Adipocyte (in vitro differentiated cells): ENCODE data around the gene SLC25A18.

Experiments used
- DNase-seq: peaks from one replicate; pipeline ENCODE4 v3.0.0-alpha.2; 2015; ENCODE audit warnings: low read depth
- H3K27me3 ChIP-seq: replicated peaks from 2 replicates; pipeline ENCODE4 v1.7.0; 2013; ENCODE audit warnings: mild to moderate bottlenecking, low read length, moderate library complexity; ENCODE audit not compliant: control insufficient read depth, insufficient read depth
- H3K36me3 ChIP-seq: 2 replicates; pipeline ENCODE4 v1.7.0; 2013; ENCODE audit warnings: low read length, mild to moderate bottlenecking, moderate library complexity; ENCODE audit not compliant: control insufficient read depth, insufficient read depth, severe bottlenecking
- H3K4me1 ChIP-seq: 2 replicates; pipeline ENCODE4 v1.7.0; 2013; ENCODE audit warnings: mild to moderate bottlenecking, low read length, moderate library complexity; ENCODE audit not compliant: control insufficient read depth, insufficient read depth
- H3K4me3 ChIP-seq: 2 replicates; pipeline ENCODE4 v1.7.0; 2013; ENCODE audit warnings: mild to moderate bottlenecking, low read length, moderate library complexity
- H3K9ac ChIP-seq: 2 replicates; pipeline ENCODE4 v1.7.0; 2013; ENCODE audit warnings: mild to moderate bottlenecking, low read length, moderate library complexity
- H3K9me3 ChIP-seq: 2 replicates; pipeline ENCODE4 v1.7.0; 2013; ENCODE audit warnings: mild to moderate bottlenecking, low read length, moderate library complexity; ENCODE audit not compliant: control insufficient read depth

SLC25A18 gene

DNA sequence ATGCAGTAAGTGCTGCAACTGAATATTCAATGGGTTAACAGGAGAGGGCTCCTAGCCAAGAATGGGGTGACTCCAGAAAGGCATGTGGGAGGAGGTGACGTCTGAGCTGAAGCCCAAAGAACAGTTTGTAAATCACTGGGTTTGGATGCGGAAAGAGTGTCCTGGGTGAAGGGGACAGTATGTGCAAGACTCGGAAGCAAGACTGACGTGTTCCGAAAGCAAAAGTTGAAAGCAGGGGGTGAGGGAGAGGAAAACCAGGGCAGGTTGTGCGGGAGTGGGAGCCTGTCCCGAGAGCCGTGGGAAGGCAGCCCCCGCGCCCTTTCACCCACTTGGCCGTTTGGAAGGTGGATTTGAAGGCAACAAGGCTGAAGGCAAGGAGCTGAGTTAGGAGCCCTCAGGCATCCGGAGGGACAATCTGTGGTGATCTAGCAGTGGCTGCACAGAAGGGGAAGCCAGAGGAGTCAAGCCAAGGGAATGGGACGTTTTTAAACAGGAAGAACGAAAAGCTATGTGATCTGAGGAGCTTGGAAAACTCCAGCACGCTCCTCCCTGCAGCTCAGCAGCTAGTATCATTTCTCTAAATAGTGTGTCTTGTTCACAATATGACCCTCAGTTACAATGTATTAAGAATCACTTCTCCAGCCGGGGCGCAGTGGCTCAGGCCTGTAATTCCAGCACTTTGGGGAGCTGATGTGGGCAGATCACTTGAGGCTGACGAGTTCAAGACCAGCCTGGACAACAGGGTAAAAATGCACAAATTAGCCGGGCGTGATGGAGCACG lies 7.7 kb downstream of the SLC25A18 start:
- DNase-seq = peak; percentile 71
- no peaks in the 10 kb centered on the region for H3K27me3 ChIP-seq

DNA sequence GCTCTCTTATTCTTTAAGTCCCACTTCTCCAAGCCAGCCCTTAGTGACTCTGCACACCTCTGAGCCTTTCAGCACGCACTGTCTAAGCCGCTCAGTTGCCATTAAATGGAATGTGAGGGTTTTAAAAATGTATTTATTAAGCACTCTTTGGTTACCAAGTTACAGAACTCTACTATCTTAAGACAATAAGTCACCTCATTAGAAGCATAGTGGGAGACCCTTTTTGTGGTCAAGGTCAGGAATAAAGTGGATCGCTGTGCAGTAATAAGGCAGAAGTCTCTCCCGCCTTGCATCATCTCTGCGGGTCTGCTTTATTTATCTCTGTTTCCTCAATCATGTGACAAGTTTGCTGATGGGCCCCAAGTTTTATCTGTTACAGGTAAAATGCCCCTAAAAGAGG lies 11.9 kb downstream of the SLC25A18 start:
- peaks cover 22% of the 10 kb centered on the region for H3K4me1 ChIP-seq
- no peak overlapping the region for H3K9ac ChIP-seq
- peaks cover 10% of the 10 kb centered on the region for H3K36me3 ChIP-seq
- no peak overlapping the region for H3K4me3 ChIP-seq
- no peaks in the 10 kb centered on the region for H3K27me3 ChIP-seq
- DNase-seq = no peak
- no peaks in the 10 kb centered on the region for H3K9me3 ChIP-seq

More for the DNA sequence above, 7.7 kb downstream of the SLC25A18 start:
- Histone ChIP-seq H3K4me3 (peak overlapping the region; percentile 74), H3K36me3 (peaks cover 3% of the 10 kb centered on the region), H3K9ac (peak overlapping the region; percentile 89), H3K9me3 (no peaks in the 10 kb centered on the region), H3K4me1 (peaks cover 29% of the 10 kb centered on the region)

DNA sequence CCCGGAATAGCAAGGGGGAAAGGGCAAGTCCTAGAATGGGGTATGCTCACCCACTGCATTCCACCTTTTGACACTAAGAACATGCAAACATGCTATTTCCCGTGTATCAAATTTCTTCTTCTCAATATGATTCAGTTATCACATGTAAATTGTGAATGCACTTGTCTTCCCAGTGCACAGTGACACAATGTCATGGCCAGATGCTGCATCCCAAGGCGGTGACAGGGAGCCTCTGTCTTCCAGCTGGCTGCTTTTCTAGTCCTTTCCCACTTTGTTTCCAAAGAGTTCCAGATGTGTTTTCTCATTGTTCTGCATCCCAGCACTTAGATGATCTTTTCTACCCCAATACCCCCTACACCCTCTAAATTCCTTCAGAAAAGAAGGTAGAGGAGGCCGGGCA lies 12.4 kb downstream of the SLC25A18 start:
- Histone ChIP-seq H3K27me3 (no peaks in the 10 kb centered on the region), H3K9me3 (no peaks in the 10 kb centered on the region), H3K4me3 (no peak overlapping the region), H3K36me3 (peaks cover 16% of the 10 kb centered on the region), H3K9ac (no peak overlapping the region), H3K4me1 (peaks cover 17% of the 10 kb centered on the region)
- DNase-seq = no peak

DNA sequence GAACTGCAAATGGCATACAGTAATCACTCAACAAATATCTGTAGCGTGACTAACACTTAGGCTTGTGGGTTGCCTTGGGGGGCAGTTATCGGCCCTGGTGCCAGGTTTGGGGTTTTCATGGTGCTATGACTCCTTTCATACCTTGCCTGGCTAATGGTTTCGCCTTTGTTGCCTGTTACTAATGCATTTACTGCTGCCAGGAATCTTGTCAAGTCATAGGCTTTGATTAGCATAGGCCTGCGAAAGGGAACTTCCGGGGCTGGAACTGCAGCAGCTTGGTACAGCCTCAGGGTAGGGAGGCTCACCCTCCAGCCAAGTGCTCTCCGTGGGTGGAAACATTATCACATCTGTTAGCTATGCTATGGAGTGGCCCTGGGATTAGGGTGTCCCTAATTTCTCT lies 13.2 kb downstream of the SLC25A18 start:
- H3K4me3 ChIP-seq = no peak overlapping the region
- no peaks in the 10 kb centered on the region for H3K27me3 ChIP-seq
- peak; percentile 50 for DNase-seq
- H3K9me3 ChIP-seq = no peaks in the 10 kb centered on the region
- peaks cover 23% of the 10 kb centered on the region for H3K36me3 ChIP-seq
- H3K9ac ChIP-seq = no peak overlapping the region
- peaks cover 13% of the 10 kb centered on the region for H3K4me1 ChIP-seq

DNA sequence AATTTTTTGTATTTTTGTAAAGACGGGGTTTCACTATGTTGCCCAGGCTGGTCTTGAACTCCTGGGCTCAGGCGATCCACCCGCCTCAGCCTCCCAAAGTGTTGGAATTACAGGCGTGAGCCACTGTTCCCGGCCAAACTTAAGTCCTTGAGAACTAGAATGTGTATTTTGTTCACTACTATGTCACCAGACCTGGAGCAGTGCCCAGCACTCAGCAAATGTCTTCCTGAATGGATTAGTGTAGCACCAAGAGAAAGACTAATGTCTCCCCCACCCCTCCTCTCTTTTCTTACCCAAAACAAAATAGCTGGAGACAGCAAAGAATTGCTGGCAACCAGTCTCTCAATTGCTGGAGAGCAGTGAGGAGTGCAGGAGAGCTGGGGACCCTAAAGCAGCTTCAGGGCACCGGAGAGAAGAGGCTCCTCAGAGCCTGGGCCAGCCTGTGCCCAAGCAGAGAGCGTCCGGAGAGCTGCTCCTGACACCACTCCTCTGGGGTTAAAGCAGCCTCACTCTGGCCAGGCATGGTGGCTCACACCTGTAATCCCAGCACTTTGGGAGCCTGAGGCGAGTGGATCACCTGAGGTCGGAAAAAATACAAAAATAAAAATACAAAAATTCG lies 14.9 kb downstream of the SLC25A18 start:
- no peak overlapping the region for H3K9ac ChIP-seq
- peaks cover 10% of the 10 kb centered on the region for H3K4me1 ChIP-seq
- DNase-seq = peak; percentile 21
- H3K36me3 ChIP-seq = peaks cover 31% of the 10 kb centered on the region
- H3K27me3 ChIP-seq = no peaks in the 10 kb centered on the region
- H3K4me3 ChIP-seq = no peak overlapping the region
- no peaks in the 10 kb centered on the region for H3K9me3 ChIP-seq

DNA sequence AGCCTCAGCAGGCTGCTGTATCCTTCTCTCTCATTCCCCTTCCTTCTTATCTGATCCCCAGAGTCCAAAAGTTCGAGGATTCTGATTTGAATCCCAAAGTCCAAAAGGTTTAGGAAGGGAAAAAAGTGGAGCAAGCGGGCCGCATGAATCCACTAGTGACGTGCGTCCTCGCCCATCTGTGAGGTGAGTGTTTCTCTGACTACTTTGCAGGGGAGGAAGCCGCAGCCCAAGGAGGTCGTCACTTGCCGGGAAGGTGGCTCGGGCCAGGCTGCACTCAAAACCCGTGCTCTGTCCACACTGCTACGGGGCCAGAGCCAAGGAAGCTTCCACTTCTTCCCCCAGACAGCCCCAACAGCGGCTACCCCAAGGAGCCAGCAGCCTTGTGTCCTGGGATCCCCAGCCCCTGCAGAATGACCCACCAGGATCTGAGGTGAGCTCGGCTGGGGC lies 16.3 kb downstream of the SLC25A18 start:
- no peaks in the 10 kb centered on the region for H3K9me3 ChIP-seq

DNA sequence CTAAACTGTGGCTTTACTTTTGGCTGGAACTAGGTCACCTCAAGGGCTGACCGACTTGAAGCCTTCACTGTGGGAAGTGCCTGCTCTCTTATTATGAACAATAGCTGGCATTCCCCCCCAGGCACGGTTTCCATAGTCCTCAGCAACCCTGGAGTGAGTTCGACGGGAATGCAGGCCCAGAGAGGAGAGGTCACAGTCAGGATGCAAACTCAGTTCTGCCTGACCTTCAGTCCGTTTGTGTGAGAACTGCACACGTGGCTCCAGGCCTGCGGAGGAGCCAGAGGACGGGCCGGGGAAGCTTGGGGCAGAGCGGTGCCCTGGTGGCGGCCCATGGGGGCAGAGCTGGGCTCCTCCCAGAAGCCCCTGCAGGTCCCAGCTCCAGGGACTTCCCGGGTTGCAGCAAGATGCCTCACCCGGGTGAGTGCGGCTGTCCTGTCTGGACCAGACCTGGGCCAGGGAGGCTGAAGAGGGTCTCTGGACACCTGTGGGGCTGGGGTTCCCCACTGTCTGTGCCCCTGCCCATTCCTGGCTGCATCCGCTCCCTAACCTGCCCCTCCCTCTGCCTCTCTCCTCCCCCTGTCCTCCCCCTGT lies 17.2 kb downstream of the SLC25A18 start:
- Histone ChIP-seq H3K9ac (no peak overlapping the region), H3K4me3 (no peak overlapping the region), H3K36me3 (peaks cover 31% of the 10 kb centered on the region), H3K4me1 (peaks cover 10% of the 10 kb centered on the region), H3K9me3 (no peaks in the 10 kb centered on the region), H3K27me3 (no peaks in the 10 kb centered on the region)
- DNase-seq = no peak

More for the DNA sequence above, 16.3 kb downstream of the SLC25A18 start:
- DNase-seq = no peak
- Histone ChIP-seq H3K27me3 (no peaks in the 10 kb centered on the region), H3K36me3 (peaks cover 33% of the 10 kb centered on the region), H3K4me3 (no peak overlapping the region), H3K4me1 (peaks cover 10% of the 10 kb centered on the region), H3K9ac (no peak overlapping the region)

DNA sequence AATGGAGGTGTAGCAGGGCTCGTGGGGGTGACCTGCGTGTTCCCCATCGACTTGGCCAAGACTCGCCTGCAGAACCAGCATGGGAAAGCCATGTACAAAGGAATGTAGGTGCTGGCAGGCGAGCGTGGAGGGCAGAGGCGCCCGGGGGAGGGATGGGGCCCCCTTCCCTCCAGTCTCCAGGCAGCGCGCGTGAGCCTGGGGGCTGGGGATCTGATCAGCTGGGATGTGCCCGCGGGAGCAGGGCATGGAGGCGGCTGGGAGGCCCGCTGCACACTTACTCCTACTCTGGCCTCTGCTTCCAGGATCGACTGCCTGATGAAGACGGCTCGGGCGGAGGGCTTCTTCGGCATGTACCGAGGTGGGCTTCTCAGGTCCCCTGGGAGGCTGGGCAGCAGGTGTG lies 17.8 kb downstream of the SLC25A18 start:
- Histone ChIP-seq H3K27me3 (no peaks in the 10 kb centered on the region), H3K36me3 (peaks cover 30% of the 10 kb centered on the region)
- no peak for DNase-seq

DNA sequence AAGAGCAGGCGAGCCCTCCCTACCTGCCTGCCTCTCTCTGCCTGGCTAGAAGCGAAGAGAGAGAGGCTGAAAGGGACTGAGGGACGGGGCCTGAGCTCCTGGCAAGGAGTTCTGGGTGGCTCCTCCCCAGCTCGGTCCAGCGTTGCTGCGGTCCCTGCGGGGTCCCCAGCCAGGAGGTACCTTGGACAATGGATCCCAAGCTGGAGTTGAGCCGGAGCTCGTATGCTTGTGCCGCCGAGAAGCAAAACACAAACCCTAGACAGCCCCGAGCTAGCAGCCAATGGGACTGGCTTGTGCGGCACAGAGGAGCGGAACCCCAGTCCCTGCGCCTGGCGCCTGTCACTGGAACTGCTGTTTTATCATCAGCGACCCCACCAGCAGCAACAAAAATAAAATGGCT lies 18.3 kb downstream of the SLC25A18 start:
- peaks cover 30% of the 10 kb centered on the region for H3K36me3 ChIP-seq
- peaks cover under 1% of the 10 kb centered on the region for H3K4me1 ChIP-seq
- no peak overlapping the region for H3K9ac ChIP-seq
- no peak overlapping the region for H3K4me3 ChIP-seq
- H3K27me3 ChIP-seq = no peaks in the 10 kb centered on the region
- no peaks in the 10 kb centered on the region for H3K9me3 ChIP-seq
- DNase-seq = no peak

More for the DNA sequence above, 17.8 kb downstream of the SLC25A18 start:
- H3K9me3 ChIP-seq = no peaks in the 10 kb centered on the region
- no peak overlapping the region for H3K9ac ChIP-seq
- H3K4me1 ChIP-seq = peaks cover 5% of the 10 kb centered on the region
- H3K4me3 ChIP-seq = no peak overlapping the region

DNA sequence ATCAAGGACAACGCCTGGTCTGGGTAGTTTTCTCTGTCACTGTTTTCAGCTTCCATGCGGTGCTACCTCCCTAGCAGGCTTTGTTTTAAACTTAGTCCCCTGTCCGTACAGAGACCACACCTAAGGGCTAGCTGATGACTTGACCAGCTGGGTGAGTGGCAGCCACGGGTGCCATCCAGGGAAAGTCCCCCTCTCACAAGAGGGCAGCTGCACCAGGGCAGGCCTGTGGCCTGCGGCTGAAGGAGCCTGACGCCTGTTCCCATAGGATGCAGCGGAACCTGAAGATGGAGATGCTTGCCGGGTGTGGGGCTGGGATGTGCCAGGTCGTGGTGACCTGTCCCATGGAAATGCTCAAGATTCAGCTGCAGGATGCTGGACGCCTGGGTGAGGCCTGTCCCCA lies 19.9 kb downstream of the SLC25A18 start:
- no peak for DNase-seq
- Histone ChIP-seq H3K4me1 (no peaks in the 10 kb centered on the region), H3K36me3 (peaks cover 40% of the 10 kb centered on the region), H3K4me3 (no peak overlapping the region), H3K9me3 (no peaks in the 10 kb centered on the region), H3K27me3 (no peaks in the 10 kb centered on the region), H3K9ac (no peak overlapping the region)

DNA sequence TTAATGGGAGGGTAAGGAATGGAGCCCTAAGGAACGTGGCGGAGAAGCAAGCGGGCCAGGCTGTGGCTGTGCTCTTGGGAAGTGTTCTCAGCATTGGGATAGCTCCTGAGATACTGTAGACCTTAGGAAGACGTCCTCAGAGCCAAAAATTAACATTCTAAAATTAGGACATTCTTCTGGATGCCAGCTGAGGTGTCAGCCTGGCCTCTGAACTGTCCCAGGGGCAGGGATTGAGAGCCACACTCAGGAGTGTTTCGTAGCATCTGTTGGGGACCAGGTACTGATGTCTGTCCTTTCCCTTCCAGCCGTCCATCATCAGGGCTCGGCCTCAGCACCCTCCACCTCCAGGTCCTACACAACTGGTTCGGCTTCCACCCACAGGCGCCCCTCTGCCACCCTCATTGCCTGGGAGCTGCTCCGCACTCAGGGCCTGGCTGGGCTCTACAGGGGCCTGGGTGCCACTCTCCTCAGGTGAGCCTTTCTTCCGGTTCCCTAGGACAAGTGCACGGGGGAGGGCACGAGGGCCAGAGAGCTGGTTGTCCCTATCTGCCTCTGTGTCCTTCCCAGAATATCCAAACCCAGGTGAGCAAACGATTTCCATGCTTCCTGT lies 23.6 kb downstream of the SLC25A18 start:
- H3K27me3 ChIP-seq = no peaks in the 10 kb centered on the region
- no peaks in the 10 kb centered on the region for H3K4me1 ChIP-seq
- H3K9ac ChIP-seq = no peak overlapping the region
- peaks cover 43% of the 10 kb centered on the region for H3K36me3 ChIP-seq
- H3K9me3 ChIP-seq = no peaks in the 10 kb centered on the region
- DNase-seq = no peak
- no peak overlapping the region for H3K4me3 ChIP-seq
